ENCODE measurements around the gene MXRA8. TPM values are rescaled to one million over a fixed set of nuclear protein-coding genes. Genes with fewer than 3 reads are reported as not detected.
"Not testable (repeated sequence)": the region's sequence is repeated elsewhere in the genome, so short reads cannot be mapped to it uniquely, and the experiment has no call there.

MXRA8 gene
- polyA plus RNA-seq, 4 donors, result 177 to 242 (median 190) TPM

DNA sequence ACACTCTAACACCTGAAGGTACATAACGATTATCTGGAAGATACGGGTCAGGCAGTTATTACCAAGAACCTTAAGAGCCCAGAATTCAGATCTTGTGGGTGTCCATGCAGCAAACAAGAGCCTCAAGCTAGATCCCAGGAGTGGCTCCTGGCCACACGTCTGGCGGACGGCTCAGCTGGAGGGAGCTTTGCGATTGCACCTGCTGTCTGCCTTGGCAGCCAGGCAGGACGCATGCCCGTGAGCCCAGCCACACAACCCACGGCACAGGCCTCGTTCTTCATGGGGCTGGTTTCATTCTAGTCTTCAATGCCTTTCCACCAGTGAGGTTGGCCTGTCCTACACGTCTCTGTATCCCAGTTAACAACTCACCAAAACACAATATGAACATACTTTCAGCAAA, 35.1 kb upstream of the MXRA8 start:
- DNase-seq (ENCODE audit: low read depth in 4 of 4, low spot score in 3 of 4), result no peak

DNA sequence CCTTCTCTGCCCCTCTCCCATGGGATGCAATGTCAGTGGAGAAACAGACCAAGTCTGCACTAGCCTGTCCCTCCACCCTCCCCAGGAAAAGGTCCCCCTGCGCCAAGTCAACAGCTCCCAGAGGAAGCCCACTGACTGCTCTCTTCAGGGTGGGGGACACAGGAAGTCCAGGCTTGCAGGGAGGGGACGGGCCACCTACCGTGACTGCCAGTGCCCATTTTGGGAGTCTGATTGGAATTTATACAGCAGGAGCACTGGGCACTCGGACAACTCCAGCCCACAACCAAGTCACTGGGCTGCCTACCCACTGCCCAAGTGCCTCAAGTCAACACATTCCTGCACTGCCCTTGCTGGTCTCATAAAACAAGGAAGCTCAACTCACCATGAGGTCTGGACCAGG, 34.7 kb upstream of the MXRA8 start:
- DNase-seq (ENCODE audit: low read depth in 4 of 4, low spot score in 3 of 4), result no peak

DNA sequence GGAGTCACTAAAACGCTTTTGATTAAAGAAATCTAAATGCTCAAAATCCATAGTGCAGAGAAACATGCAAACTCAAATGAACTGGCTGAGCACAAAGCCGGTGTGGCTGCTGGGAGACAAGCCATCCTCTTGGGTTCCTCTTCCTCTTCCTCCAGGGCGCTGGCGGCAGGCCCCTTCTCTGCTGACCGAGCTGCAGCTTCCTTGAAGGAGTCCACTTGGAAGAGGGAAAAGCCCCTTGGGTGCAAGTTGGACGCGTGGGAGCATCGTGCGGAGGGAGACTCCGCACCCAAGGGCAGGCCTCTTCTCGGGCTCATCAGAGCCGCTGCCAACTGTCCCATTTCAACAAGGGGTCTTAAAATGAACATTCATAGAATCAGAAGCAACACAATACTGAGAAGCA, 32.9 kb upstream of the MXRA8 start:
- no peak for DNase-seq (ENCODE audit: low read depth in 4 of 4, low spot score in 3 of 4)

DNA sequence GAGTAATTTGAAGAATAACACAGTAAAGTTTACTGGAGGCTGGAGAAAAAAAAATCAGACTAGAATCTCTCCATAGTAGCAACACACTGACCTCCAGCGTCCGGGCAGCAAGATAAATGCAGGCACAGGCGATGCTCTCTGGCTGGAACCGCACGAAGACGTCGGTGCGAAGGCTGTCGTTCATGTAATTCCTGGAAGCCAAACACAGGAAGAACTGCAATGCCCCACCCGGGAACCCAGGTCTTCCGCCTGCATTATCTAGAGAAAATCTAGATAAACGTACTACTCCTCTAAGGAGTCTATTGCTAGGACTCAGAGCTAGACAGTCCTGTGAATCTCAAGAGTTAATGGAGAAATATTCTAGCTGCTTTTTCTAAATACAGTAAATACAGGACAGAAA, 32.3 kb upstream of the MXRA8 start:
- DNase-seq (ENCODE audit: low read depth in 4 of 4, low spot score in 3 of 4), result no peak

DNA sequence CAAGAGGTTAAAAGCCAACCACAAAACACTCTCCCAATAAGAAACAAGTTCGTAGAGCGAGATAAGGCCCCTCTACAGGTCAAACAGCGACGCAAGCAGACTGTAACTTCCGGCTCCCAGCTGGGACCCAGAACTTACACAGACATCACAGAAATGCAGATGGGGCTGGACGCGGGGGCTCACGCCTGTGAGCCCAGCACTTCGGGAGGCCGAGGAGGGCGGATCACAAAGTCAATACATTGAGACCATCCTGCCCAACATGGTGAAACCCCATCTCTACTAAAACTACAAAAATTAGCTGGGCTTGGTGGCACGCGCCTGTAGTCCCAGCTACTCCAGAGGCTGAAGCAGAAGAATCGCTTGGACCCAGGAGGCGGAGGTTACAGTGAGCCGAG, 29.7 kb upstream of the MXRA8 start:
- DNase-seq (ENCODE audit: low read depth in 4 of 4, low spot score in 3 of 4), result no peak

DNA sequence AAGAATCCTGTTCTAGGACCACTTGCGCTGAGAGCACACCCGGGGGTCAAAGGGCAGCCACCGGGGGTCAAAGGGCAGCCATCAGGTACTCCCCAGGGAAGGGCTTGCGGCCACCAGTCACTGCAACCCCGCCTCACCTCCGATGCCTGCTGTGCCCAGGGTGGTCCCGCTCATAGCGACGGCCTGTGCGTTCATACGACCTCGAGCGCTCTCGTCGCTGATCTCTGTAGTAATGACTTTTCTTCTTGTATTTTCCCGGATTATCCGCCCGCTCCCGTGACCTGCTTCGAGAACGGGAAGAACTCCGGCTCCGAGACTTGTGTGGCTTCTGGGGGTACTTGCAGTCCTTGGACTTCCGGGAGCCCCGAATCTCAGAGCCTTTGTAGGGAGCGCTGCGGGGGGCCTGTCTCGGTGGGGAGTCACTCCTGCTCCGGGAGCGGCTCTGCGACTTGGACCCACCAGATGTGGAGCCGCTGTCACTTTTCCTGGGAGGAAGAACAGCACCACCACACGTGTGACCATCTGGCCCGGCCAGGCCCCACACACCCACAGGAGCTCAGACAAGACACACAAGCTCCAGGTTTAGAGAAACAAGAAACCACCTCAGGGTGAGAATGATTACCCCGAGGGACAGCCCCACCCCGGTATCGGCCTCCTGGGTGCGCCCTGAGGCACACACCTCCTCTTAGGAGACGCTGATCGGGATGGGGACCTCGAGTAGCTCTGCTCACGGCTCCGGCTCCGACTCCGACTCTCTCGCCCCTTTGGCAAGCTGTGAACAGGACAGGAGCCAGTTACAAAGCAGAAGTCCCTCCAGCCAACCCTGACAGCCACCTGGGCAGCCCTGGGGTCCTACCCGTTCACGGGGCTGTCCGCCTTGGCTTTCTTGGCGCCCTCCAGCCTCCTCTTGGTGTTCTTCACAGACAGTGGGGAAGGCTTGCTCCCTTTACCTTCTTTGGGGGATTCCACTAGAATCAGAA, 29.0 kb upstream of the MXRA8 start:
- DNase-seq (ENCODE audit: low read depth in 4 of 4, low spot score in 3 of 4), result no peak

DNA sequence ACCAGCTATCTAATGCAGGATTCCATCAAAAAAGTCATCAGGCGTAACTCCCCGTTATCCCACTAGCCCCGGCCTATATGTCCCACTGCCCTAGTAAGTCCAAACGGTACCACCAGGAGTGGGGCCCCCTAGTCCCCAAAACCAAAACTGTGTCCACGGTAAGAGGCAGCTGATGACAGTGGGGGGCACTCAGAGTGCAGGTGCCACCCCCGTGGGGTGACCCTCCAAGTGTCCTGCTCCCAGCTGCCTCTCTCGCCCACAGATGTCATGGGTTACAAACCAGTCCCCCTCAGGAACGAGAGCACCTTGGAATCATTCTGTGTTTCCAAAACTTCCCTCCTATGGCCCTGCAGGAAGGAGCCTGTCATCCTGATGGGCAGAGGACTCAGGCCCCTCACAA, 27.6 kb upstream of the MXRA8 start:
- no peak for DNase-seq (ENCODE audit: low read depth in 4 of 4, low spot score in 3 of 4)

DNA sequence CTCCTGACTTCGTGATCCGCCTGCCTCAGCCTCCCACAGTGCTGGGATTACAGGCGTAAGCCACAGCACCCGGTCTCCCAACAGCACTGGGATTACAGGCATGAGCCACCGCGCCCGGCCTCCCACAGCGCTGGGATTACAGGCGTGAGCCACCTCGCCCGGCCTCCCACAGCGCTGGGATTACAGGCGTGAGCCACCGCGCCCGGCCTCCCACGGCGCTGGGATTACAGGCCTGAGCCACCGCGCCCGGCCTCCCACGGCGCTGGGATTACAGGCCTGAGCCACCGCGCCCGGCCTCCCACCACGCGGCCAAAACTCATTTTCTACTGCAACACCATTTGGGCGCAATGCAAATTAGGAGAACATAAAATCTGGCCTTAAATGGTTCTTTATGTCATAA, 27.0 kb upstream of the MXRA8 start:
- not testable (repeated sequence) for DNase-seq (ENCODE audit: low read depth in 4 of 4, low spot score in 3 of 4)

DNA sequence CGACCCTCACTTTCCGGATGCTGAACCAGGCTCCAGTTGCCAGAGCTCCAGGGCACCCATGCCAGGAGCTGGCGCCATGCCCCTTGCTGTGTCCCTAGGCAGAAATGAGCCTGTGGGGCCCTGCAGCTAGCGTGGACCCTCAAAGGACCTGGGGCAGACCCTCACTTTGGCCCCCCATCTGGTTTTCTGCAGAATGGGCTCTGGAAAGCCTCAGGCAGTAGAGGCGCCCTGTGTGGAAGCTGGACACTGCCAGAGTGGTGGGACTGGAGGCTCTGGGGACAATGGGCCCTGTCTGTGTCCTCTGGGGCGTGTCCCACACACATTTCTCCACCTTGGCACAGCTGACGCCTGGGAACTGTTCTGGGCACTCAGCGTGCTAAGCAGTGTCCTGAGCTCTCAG, 22.9 kb upstream of the MXRA8 start:
- no peak for DNase-seq (ENCODE audit: low read depth in 4 of 4, low spot score in 3 of 4)

DNA sequence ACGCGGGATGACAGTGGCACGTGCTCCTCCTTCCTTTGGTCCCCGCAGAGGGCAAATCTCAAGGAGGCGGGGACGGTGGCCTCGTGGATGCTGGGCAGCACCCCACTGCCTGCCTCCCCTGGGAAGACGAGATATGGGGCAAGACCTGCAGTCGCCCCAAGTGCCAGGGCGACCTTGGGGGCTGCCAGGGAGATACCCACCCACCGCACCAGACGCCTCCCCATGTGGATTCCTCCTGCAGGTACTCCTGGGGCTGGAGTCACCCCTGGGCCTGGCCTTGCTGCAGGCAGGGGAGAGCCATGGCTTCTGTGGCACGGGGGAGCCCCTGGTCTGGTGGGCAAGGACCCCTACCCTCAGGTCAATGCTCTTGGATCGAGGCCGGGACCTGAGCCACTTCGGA, 22.5 kb upstream of the MXRA8 start:
- DNase-seq (ENCODE audit: low read depth in 4 of 4, low spot score in 3 of 4), result no peak

DNA sequence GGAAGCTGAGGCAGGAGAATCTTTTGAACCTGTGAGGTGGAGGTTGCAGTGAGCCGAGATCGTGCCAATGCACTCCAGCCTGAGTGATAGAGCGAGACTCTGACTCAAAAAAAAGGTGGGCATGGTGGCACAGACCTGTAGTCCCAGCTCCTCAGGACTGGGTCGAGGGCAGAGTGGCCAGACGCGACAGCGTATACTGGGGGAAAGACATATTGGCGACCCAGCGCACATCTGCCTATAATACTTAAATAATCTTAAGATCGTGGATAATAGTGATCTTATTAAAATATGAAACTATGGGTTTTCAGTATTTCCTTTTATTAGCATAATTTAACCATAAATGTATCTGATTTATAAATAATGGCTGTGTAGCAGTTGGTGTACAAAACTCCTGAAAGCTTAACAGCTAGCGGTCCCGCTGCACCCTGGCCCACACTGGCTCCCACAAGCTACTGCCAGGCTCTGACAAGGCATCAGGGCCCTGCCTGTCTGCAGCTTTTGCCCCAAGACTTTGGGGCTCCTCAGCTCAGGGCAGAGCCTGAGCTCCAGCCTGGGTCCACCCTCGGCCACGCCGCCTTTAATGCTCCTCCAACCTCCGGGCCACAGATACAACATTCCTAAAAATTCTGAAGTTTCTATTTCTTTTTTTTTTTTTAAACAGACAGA, 19.3 kb upstream of the MXRA8 start:
- no peak for DNase-seq (ENCODE audit: low read depth in 4 of 4, low spot score in 3 of 4)

DNA sequence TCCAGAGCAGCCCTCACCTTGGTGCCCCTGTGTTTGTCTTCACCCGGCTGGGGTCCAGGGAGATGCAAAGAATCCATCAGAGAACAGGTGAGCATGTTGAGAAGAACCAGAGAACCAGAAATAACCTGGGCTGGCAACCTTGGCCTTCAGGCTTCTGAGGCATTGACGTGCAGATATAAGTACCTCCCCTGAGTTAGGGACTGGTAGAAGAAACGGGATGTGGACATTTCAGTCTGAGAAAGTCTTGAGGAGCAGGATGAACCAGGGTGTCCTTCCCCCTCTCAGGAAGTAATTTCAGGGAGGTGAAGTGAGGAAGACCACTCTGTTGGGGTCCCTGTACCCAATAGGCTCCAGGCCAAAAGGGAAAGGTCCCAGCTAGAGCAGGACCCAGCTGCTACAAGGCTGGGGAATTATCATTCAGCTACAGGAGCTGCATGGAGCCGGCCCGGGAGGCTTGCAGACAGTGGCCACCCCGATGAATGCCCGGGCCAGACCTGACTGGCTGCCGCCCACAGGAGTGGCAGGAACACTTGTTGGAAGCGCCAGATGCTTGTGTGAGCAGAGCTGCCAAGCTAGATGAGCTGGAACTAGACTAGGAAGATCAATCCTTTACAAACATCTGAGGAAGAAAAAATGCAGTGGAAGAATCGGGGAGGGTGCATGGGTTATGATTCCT, 18.3 kb upstream of the MXRA8 start:
- no peak for DNase-seq (ENCODE audit: low read depth in 4 of 4, low spot score in 3 of 4)

DNA sequence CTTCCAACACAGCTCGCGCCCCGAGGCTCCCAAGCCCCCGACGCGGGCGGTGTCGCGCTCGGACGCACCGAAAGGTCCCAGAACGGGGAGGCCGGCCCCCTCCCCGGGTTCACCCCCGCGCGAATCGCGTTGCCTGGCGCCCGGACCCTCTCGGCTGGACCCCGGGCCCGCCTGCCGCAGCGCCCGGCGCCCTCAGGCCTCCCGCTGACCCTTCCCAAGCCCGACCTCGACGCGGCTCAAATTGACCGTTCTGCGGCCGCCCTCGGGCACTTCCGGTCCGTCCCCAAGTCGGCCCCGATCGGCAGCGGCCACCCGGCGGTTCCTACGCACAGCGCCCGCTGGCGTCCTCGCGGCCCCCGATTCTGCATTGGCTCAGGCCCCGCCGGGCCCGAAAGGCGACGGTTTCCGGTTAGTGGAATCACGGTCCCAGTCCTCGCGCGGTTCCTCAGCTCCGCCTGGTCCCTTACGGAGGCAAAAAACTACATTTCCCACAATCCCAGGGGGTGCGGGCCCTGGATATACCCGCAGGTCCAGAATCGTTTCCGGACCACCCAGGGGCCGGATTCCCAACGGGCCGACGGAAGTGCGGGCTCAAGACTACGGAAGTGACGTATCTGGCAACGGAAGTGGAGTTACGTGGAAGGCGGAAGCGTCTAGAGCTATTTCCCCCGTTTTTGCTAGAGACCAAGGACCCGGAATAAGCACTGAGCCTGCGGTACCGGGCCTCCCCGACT, 16.7 kb upstream of the MXRA8 start, which contains the start of gene AURKAIP1:
TSS of gene AURKAIP1 (minus strand) at position 279 of the 734 bp plus-strand sequence. CDS start 451 bp downstream, outside the sequence.
- DNase-seq (ENCODE audit: low read depth in 4 of 4, low spot score in 3 of 4), result peak; percentile 100

DNA sequence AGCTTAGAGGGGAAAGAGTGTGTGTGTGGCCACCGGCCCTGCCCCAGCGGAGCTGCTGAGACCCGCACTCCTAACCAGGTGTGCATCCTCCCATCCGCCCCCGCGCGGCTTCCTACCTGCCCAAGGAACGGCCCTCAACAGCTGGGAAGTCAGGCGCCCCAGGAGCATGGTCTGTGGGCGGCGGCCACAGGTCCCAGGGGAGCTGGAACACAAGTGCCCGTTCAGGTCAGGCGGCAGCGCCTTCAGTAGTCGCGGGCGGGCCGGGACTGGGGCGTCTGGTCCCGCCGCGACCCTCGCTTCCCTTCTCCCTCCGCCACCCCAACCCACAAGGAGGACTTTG, 16.2 kb upstream of the MXRA8 start:
- DNase-seq (ENCODE audit: low read depth in 4 of 4, low spot score in 3 of 4), result no peak

DNA sequence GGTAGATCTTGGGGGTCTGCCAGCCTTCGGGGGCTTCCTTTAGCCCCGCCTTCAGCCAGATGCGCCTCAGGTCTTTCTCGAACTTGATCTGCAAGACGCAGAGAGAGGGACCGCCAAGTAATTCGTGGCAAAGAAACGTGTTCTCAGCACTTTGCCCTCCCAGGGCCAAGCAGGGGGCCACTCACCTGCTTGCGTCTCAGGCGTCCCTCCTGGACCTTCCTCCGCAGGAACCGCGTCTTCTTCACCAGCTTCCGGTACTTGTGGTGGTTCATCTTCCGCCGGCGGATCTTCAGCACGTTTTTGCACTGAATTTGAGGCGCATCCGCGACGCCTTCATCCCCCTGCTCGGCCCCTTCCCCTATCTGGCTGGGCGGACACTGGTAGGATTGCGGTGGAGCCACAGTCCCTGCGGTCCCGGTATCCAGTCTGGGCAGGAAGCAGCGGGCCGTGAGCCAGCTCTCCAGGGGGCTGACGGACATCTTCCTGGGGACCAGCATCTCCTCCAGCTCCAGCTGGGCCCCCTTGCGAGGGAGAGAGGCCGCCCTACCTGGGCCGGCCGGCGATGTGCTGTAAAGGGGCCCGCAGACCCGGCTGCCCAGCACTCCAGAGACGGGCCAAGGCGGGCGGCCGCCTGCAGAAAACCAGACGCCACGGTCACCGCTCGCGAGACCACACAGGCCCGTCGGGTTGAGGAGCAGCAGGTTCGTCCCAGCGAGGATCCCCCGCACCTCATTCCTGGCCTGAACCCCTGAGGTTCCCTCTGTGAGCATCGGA, 15.6 kb upstream of the MXRA8 start:
- DNase-seq (ENCODE audit: low read depth in 4 of 4, low spot score in 3 of 4), result no peak

DNA sequence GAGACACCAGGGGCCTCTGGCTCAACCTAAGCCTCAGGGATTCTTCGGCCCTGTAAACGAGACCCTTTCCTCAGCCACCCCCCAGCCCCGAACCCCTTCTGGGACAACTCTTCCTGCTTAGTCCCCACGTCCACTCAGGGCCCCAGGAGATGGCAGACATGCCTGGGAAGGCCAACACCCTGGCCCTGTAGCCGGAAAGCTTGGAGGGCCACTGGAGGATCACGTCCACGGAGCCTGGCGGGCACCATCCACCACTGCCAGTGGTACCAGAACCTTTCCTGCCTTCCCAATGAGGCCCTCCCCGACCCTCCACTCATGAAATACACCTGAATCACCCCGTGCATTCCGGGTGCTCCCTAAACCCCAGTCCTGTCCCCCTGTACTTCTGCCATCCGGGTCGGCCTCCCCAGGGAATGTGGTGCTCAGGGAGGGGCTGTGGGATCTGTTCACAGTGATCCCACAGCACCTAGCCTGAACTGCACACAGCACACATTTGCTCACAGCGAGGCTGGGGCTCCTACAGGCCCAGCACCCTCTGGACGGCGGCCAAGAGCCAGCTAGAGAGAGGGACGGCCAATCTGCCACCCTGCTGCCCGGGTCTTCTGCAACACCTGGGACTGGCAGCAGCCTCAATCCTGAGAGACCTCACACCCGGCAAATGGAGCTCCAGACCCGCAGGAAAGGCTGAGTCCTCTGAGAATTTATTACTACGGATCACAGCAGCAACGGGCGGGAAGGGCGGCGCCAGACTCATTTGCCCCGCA, 14.9 kb upstream of the MXRA8 start:
- DNase-seq (ENCODE audit: low read depth in 4 of 4, low spot score in 3 of 4), result no peak

DNA sequence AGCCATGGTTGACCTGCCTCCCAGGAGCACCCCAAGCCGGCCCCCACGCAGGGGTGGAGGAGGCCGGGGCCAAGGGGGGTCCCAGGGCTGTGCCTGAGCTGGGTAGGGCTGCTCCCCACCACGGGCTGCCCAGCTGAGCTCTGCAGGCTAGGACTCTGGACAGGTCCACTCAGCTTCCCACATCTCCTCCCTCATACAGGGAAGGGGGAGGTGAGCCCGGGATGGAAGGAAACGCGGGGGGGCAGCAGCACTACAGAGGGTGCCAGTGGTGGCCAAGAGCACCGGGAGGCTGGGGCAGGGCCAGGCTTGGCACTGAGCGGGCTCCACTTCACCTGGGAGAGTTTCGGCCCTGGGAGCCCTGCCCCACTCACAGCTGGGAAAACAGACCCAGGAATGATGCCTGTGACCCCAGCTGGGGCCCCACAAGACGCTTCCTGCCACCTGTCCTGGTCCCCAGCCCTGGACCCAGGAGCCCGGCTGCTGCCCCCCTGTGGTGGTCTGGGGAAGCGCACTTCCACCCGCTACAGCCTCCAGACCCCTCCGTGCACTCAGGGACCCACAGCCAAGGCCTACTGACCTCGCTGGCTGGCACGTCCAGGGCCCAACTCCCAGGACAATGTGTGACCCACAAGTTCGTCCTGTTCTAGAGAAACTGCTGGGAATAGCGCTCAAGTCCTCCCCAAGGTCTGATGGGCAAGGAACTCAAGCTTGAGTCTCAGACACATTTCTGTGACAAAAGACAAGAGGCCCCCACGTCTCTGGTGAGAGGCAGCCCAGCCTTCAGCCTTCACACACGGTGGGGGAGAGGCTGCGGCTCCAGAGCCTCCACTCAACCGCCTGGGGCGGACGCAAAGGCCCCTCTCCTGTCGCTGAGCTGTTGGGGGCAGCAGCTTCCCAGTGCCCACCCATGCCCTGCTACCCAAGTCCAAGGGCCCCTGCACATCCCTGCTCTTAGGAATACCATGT, 13.7 kb upstream of the MXRA8 start:
- no peak for DNase-seq (ENCODE audit: low read depth in 4 of 4, low spot score in 3 of 4)

DNA sequence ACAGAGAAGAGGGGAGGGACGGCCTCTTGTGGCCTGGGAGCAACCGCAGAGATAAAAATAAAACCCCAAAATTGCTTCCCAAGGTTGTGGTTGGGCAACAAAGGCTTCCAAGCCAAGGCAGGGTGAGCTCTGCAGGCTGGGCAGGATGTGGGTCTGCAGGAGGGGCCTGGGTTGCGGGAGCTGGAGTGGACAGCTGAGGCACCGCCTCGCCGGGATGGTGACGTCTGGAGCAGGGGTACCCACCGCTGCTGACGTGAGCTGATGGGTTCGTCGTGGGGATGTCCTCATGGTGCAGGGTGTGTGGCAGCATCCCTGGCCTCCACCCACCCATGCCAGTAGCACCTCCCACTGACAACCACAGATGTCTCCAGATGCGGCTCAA, 13.0 kb upstream of the MXRA8 start:
- no peak for DNase-seq (ENCODE audit: low read depth in 4 of 4, low spot score in 3 of 4)
